Neuronal stem cell (in vitro differentiated cells): ENCODE measurements around the gene RASSF1.

Experiments used
- DNase-seq: peaks from one replicate; pipeline ENCODE4 v3.0.0-alpha.2; 2013; ENCODE audit warnings: low spot score
- H2AFZ ChIP-seq: one replicate; pipeline ENCODE4 v1.6.1; 2013; ENCODE audit warnings: mild to moderate bottlenecking, low read length, inconsistent platforms
- H2AK5ac ChIP-seq: 2 replicates; pipeline ENCODE4 v1.6.1; 2013; ENCODE audit warnings: low read depth, mild to moderate bottlenecking, inconsistent platforms, low read length, moderate library complexity, mixed read lengths
- H2BK120ac ChIP-seq: 2 replicates; pipeline ENCODE4 v1.6.1; 2013; ENCODE audit warnings: low read depth, mild to moderate bottlenecking, inconsistent platforms, low read length, moderate library complexity, mixed read lengths
- H2BK12ac ChIP-seq: one replicate; pipeline ENCODE4 v1.6.1; 2013; ENCODE audit warnings: low read length, inconsistent platforms
- H2BK15ac ChIP-seq: 2 replicates; pipeline ENCODE4 v1.6.1; 2013; ENCODE audit warnings: mild to moderate bottlenecking, low read length, inconsistent platforms, mixed read lengths
- H2BK5ac ChIP-seq: one replicate; pipeline ENCODE4 v1.6.1; 2013; ENCODE audit warnings: inconsistent platforms, mild to moderate bottlenecking, low read length, moderate library complexity
- H3K14ac ChIP-seq: one replicate; pipeline ENCODE4 v1.6.1; 2013; ENCODE audit warnings: low read length, inconsistent platforms
- H3K18ac ChIP-seq: 2 replicates; pipeline ENCODE4 v1.6.1; 2013; ENCODE audit warnings: low read length, inconsistent platforms
- H3K23ac ChIP-seq: 2 replicates; pipeline ENCODE4 v1.6.1; 2013; ENCODE audit warnings: low read depth, mild to moderate bottlenecking, mixed read lengths, low read length, inconsistent platforms; ENCODE audit not compliant: poor library complexity
- H3K27ac ChIP-seq: replicated peaks from 3 replicates; pipeline ENCODE4 v1.5.1; 2013; ENCODE audit warnings: low read length, inconsistent platforms
- H3K27me3 ChIP-seq, 3 experiments: 2 replicates each; pipeline ENCODE4 v1.6.1; 2013; ENCODE audit warnings: low read length in 3 of 3, mild to moderate bottlenecking in 2 of 3, inconsistent platforms in 1 of 3, low read depth in 1 of 3, mixed read lengths in 1 of 3, moderate library complexity in 1 of 3; ENCODE audit not compliant: control insufficient read depth in 3 of 3, insufficient read depth in 3 of 3
- H3K36me3 ChIP-seq, 2 donors: replicated peaks in 1 of 2; 2 replicates each; pipeline ENCODE4 v1.6.1; 2013; ENCODE audit warnings: low read length in 2 of 2; ENCODE audit not compliant: control insufficient read depth in 2 of 2, insufficient read depth in 2 of 2
- H3K4ac ChIP-seq: 2 replicates; pipeline ENCODE4 v1.6.1; 2013; ENCODE audit warnings: inconsistent platforms, mild to moderate bottlenecking, low read length, moderate library complexity
- H3K4me1 ChIP-seq, 2 donors: 1 replicate in 1 of 2; 2 replicates in 1 of 2; pipeline ENCODE4 v1.6.1; 2013; ENCODE audit warnings: low read length in 2 of 2, low read depth in 1 of 2; ENCODE audit not compliant: control insufficient read depth in 2 of 2, insufficient read depth in 1 of 2
- H3K4me2 ChIP-seq: one replicate; pipeline ENCODE4 v1.6.1; 2013; ENCODE audit warnings: mild to moderate bottlenecking, low read length, inconsistent platforms; ENCODE audit not compliant: insufficient read depth, poor library complexity, severe bottlenecking
- H3K4me3 ChIP-seq, 2 donors: 2 replicates each; pipeline ENCODE4 v1.5.1; 2013; ENCODE audit warnings: low read length in 2 of 2, mild to moderate bottlenecking in 2 of 2, inconsistent platforms in 1 of 2, moderate library complexity in 1 of 2
- H3K79me1 ChIP-seq: one replicate; pipeline ENCODE4 v1.6.1; 2013; ENCODE audit warnings: low read depth, mild to moderate bottlenecking, inconsistent platforms, low read length, moderate library complexity
- H3K9ac ChIP-seq: one replicate; pipeline ENCODE4 v1.6.1; 2013; ENCODE audit warnings: mild to moderate bottlenecking, low read depth, low read length, inconsistent platforms; ENCODE audit not compliant: poor library complexity
- H3K9me3 ChIP-seq, 2 donors: replicated peaks in 1 of 2; 2 replicates each; pipeline versions ENCODE3 to v1.6.1; 2013; ENCODE audit warnings: low read length in 2 of 2, mild to moderate bottlenecking in 2 of 2, inconsistent platforms in 1 of 2, low read depth in 1 of 2, mixed read lengths in 1 of 2, moderate library complexity in 1 of 2; ENCODE audit not compliant: control insufficient read depth in 2 of 2, insufficient read depth in 1 of 2
- H4K8ac ChIP-seq: one replicate; pipeline ENCODE4 v1.6.1; 2013; ENCODE audit warnings: low read depth, mild to moderate bottlenecking, inconsistent platforms, low read length, moderate library complexity
- H4K91ac ChIP-seq: one replicate; pipeline ENCODE4 v1.6.1; 2013; ENCODE audit warnings: low read length, low read depth, mild to moderate bottlenecking, inconsistent platforms; ENCODE audit not compliant: poor library complexity
- WGBS, 2 donors: extraction: QIAGEN DNeasy Blood & Tissue Kit; methylation state at CpG; one replicate each; pipeline ENCODE4 v1.1.7; 2013; ENCODE audit warnings: missing lambda C conversion rate in 2 of 2, mixed read lengths in 1 of 2; ENCODE audit not compliant: insufficient read length in 2 of 2, insufficient replicate concordance in 1 of 2; ENCODE audit errors: extremely low coverage in 2 of 2; 5-methylcytosine and 5-hydroxymethylcytosine counted together

The RASSF1 gene

DNA sequence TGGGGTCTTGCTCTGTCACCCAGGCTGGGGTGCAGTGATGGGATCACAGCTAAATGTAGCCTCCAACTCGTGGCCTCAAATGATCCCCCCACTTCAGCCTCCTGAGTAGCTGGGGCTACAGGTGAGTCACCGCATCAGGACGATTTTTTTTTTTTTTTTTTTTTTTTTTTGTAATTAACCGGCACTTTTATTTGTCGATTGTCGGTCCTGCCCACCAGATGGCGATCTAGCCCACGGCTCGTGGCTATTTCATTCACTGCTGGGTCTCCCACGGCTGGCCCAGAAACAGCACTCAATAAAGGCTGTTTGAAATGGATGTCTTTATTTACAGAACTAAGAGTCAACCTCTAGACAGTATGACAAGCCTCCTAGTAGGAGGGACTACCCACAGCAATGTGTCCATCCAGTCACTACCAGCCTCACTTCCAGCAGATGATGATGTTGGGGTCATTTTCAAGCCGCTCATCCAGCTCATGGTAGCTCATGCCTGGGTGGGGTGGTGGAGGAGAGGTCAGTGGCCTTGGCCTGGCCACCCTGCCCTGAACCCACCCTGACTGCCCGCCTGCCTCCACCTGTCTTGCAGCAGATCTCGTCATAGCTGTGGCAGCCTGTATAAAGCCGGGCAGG is 6.7 kb upstream of the RASSF1 start:
- Histone ChIP-seq H3K23ac (no peak overlapping the region), H3K14ac (no peak overlapping the region), H3K4me2 (no peak overlapping the region), H2BK12ac (no peak overlapping the region), H3K4me3 (no peak overlapping the region), H2BK15ac (no peak overlapping the region), H3K27ac (no peak overlapping the region), H3K27me3 (peaks cover 0 to 37% (median 17%) of the 10 kb centered on the region in 3 experiments), H3K4me1 (peaks cover 13 to 16% of the 10 kb centered on the region in 2 donors), H2BK5ac (no peak overlapping the region), H2AFZ (no peak overlapping the region), H4K8ac (no peak overlapping the region), H3K9ac (no peak overlapping the region), H3K4ac (no peak overlapping the region), H3K18ac (no peak overlapping the region), H3K79me1 (peaks cover 3% of the 10 kb centered on the region), H4K91ac (no peak overlapping the region), H2AK5ac (no peak overlapping the region), H2BK120ac (no peak overlapping the region), H3K36me3 (peaks cover 13 to 16% of the 10 kb centered on the region in 2 donors), H3K9me3 (no peaks in the 10 kb centered on the region)
- no CpG with 5 or more reads among the region's 14 CpGs for WGBS, 2 donors
- peak; percentile 63 for DNase-seq

DNA sequence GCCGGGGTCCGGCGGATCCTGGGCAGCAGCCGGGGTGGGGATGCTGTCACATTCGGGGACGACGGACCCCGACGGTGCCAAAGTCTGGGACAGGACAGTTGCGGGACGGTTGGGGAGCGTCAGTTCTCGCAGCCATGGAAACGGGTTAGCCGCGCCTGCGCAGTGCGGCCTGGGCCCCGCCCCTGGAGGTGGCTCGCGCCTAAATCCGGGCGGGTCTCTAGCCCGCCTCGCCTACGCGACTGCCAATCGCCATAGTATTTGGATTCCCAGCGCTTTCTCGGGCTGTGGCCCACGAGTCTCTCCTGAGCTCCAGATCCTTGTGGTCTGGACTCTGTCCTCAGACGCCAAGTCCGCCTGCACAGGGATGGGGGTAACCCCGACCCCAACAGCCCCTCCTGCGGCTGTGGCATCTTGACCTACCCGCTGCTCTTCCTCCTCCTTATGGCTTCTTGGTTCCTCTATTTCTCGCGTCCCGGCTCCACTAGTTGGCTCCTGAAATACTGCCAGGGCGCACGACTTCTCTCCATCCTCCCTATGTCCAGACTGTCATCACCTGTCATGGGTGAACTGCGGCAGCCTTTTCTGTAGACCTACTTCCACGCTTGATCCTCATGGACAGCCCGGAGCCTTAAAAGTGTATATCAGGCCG is 5.1 kb upstream of the RASSF1 start, which contains the start of gene ZMYND10:
TSS of gene ZMYND10 (minus strand) at position 147 of the 649 bp plus-strand sequence. CDS start 153 bp downstream, outside the sequence.
- Histone ChIP-seq H3K4ac (no peak within 1 kb of the TSS), H2AFZ (peak within 1 kb of the TSS; percentile 78), H3K9ac (no peak within 1 kb of the TSS), H3K36me3 (peaks cover 13 to 16% of the 10 kb centered on the region in 2 donors), H3K27me3 (peaks cover 4 to 53% (median 33%) of the 10 kb centered on the region in 3 experiments), H3K23ac (no peak within 1 kb of the TSS), H4K8ac (no peak within 1 kb of the TSS), H3K14ac (peak within 1 kb of the TSS; percentile 73), H3K18ac (peak within 1 kb of the TSS; percentile 84), H2AK5ac (no peak within 1 kb of the TSS), H4K91ac (no peak within 1 kb of the TSS), H3K27ac (no peak within 1 kb of the TSS), H3K4me1 (peaks cover 7 to 10% of the 10 kb centered on the region in 2 donors), H3K79me1 (no peaks in the 10 kb centered on the region), H2BK5ac (peak within 1 kb of the TSS; percentile 21), H3K4me2 (peak within 1 kb of the TSS; percentile 96), H2BK12ac (no peak within 1 kb of the TSS), H3K4me3 (peak within 1 kb of the TSS; percentile 15 to 73), H2BK120ac (no peak within 1 kb of the TSS), H3K9me3 (no peaks in the 10 kb centered on the region), H2BK15ac (peak within 1 kb of the TSS; percentile 15)
- peak; percentile 68 for DNase-seq
- WGBS, 2 donors: no CpG with 5 or more reads among the region's 45 CpGs

DNA sequence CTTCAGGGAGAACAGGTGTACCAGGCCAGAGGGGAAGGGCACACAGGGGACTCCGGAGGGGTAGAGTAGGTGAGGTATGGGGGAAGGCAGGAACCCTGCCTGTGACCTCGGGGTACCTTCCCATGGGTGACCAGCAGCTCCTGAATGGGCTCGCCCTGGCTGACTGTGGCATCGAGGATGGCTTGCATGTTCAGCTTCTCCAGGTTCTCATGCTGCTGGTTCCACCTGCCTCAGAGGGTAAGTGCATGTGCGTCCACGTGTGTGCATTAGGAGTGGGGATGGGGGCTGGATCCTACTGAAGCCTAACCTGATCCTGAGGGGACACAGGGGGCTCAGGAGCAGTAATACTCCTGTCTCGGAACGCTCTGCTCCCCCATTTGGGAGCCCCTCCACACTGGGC is 4.4 kb upstream of the RASSF1 start:
- Histone ChIP-seq H3K27me3 (peaks cover 11 to 60% (median 40%) of the 10 kb centered on the region in 3 experiments), H3K4me3 (no peak overlapping the region)

More for the DNA sequence above, 4.4 kb upstream of the RASSF1 start:
- Histone ChIP-seq H2BK12ac (no peak overlapping the region), H3K18ac (peak overlapping the region; percentile 84), H3K14ac (no peak overlapping the region), H2AK5ac (no peak overlapping the region), H2BK120ac (no peak overlapping the region), H2AFZ (peak overlapping the region; percentile 78), H3K4ac (no peak overlapping the region), H4K8ac (no peak overlapping the region), H3K36me3 (peaks cover 13 to 16% of the 10 kb centered on the region in 2 donors), H3K23ac (no peak overlapping the region), H3K27ac (no peak overlapping the region), H3K4me2 (peak overlapping the region; percentile 96), H3K9ac (no peak overlapping the region), H3K9me3 (peaks cover 0 to 3% of the 10 kb centered on the region in 2 donors), H4K91ac (no peak overlapping the region), H3K4me1 (peaks cover 3 to 10% of the 10 kb centered on the region in 2 donors), H3K79me1 (no peaks in the 10 kb centered on the region), H2BK5ac (peak overlapping the region; percentile 21), H2BK15ac (peak overlapping the region; percentile 15)
- no peak for DNase-seq
- no CpG with 5 or more reads among the region's 8 CpGs for WGBS, 2 donors
